SIG-M5 (cell line): ENCODE data around the gene TNKS2.
A peak's percentile ranks its signal among the peaks of the same experiment; 100 is the strongest.
"Not testable (repeated sequence)": the region's sequence is repeated elsewhere in the genome, so short reads cannot be mapped to it uniquely, and the experiment has no call there.

ENCODE experiments used
- DNase-seq: peaks from one replicate; lab custom pipeline; 2025; lab: John Stamatoyannopoulos, UW

TNKS2 gene

GRCh38 chr10:91796331-91797047, 1.7 kb upstream of the TNKS2 start:
- DNase-seq = no peak

GRCh38 chr10:91797048-91797690, 1.1 kb upstream of the TNKS2 start:
- no peak for DNase-seq

- DNase-seq = peak; percentile 47
Measured at GRCh38 chr10:91798649-91799611, 704 bp downstream of the TNKS2 start.

- no peak for DNase-seq
Measured at GRCh38 chr10:91799612-91799975, 1.4 kb downstream of the TNKS2 start.

- no peak for DNase-seq
Measured at GRCh38 chr10:91800182-91800581, 2.0 kb downstream of the TNKS2 start.

GRCh38 chr10:91800756-91801155, 2.5 kb downstream of the TNKS2 start:
- no peak for DNase-seq

GRCh38 chr10:91803386-91804125, 5.3 kb downstream of the TNKS2 start:
- DNase-seq = no peak

GRCh38 chr10:91804126-91804510, 5.9 kb downstream of the TNKS2 start:
- no peak for DNase-seq

GRCh38 chr10:91805110-91805838, 7.0 kb downstream of the TNKS2 start:
- no peak for DNase-seq

- not testable (repeated sequence) for DNase-seq
Measured at GRCh38 chr10:91807264-91807663, 9.0 kb downstream of the TNKS2 start.

GRCh38 chr10:91813251-91813650, 15.0 kb downstream of the TNKS2 start:
- no peak for DNase-seq

GRCh38 chr10:91816981-91817380, 18.8 kb downstream of the TNKS2 start:
- no peak for DNase-seq

- DNase-seq = no peak
Measured at GRCh38 chr10:91820144-91820543, 21.9 kb downstream of the TNKS2 start.

- no peak for DNase-seq
Measured at GRCh38 chr10:91824076-91824475, 25.9 kb downstream of the TNKS2 start.

- DNase-seq = no peak
Measured at GRCh38 chr10:91829268-91829667, 31.0 kb downstream of the TNKS2 start.

- DNase-seq = no peak
Measured at GRCh38 chr10:91838199-91838598, 40.0 kb downstream of the TNKS2 start.

- no peak for DNase-seq
Measured at GRCh38 chr10:91843083-91843482, 44.9 kb downstream of the TNKS2 start.

- no peak for DNase-seq
Measured at GRCh38 chr10:91856637-91857036, 58.4 kb downstream of the TNKS2 start.

GRCh38 chr10:91860885-91861284, 62.7 kb downstream of the TNKS2 start:
- no peak for DNase-seq

GRCh38 chr10:91864099-91864498, 65.9 kb downstream of the TNKS2 start:
- no peak for DNase-seq

- no peak for DNase-seq
Measured at GRCh38 chr10:91864744-91865143, 66.5 kb downstream of the TNKS2 start.
